Liver (tissue), 9 donors: ENCODE results near the gene MAML3. TPM values are rescaled to one million over a fixed set of nuclear protein-coding genes. Genes with fewer than 3 reads are reported as not detected.

Experiments used
- DNase-seq: peaks from one replicate; pipeline ENCODE4 v3.0.0-alpha.2; 2017; ENCODE audit warnings: low spot score
- H3K27ac ChIP-seq, 2 donors: one replicate each; pipeline ENCODE4 v1.7.0; 2013; ENCODE audit warnings: inconsistent platforms in 2 of 2, low read length in 2 of 2, control low read depth in 1 of 2, low read depth in 1 of 2, mild to moderate bottlenecking in 1 of 2
- H3K27me3 ChIP-seq, 4 donors: one replicate each; pipeline versions ENCODE4 v1.6.1 to v1.7.0; 2013; ENCODE audit warnings: low read length in 3 of 4, inconsistent platforms in 1 of 4, mild to moderate bottlenecking in 1 of 4, moderate library complexity in 1 of 4; ENCODE audit not compliant: control insufficient read depth in 4 of 4, insufficient read depth in 4 of 4
- H3K36me3 ChIP-seq, 4 donors: one replicate each; pipeline versions ENCODE4 v1.6.1 to v1.7.0; 2013; ENCODE audit warnings: low read length in 3 of 4, mild to moderate bottlenecking in 3 of 4, low read depth in 1 of 4, moderate library complexity in 1 of 4; ENCODE audit not compliant: control insufficient read depth in 4 of 4, insufficient read depth in 3 of 4
- H3K4me1 ChIP-seq, 4 donors: one replicate each; pipeline versions ENCODE4 v1.6.1 to v1.7.0; 2013; ENCODE audit warnings: low read length in 3 of 4, mild to moderate bottlenecking in 3 of 4, moderate library complexity in 1 of 4; ENCODE audit not compliant: control insufficient read depth in 4 of 4, insufficient read depth in 4 of 4
- H3K4me3 ChIP-seq, 3 donors: one replicate each; pipeline versions ENCODE4 v1.6.1 to v1.7.0; 2013; ENCODE audit warnings: low read length in 3 of 3, control low read depth in 1 of 3, low read depth in 1 of 3, mild to moderate bottlenecking in 1 of 3
- H3K9ac ChIP-seq, 2 donors: one replicate each; pipeline ENCODE4 v1.7.0; 2013; ENCODE audit warnings: low read length in 2 of 2, mild to moderate bottlenecking in 2 of 2, moderate library complexity in 2 of 2, control low read depth in 1 of 2, low read depth in 1 of 2
- H3K9me3 ChIP-seq, 4 donors: one replicate each; pipeline versions ENCODE4 v1.6.1 to v1.7.0; 2013; ENCODE audit warnings: low read length in 3 of 4; ENCODE audit not compliant: control insufficient read depth in 4 of 4
- EGR1 ChIP-seq, 2 donors: IDR thresholded peaks; 2 replicates each; pipeline ENCODE4 v1.6.1; 2016 to 2018; ENCODE audit warnings: antibody characterized with exemption in 2 of 2, low read depth in 2 of 2
- FOXA1 ChIP-seq: IDR thresholded peaks from 2 replicates; pipeline ENCODE4 v1.6.1; 2016; ENCODE audit warnings: antibody characterized with exemption
- FOXA2 ChIP-seq: IDR thresholded peaks from 2 replicates; pipeline ENCODE4 v1.6.1; 2016; ENCODE audit warnings: antibody characterized with exemption
- GABPA ChIP-seq, 2 donors: IDR thresholded peaks in 1 of 2; conservative IDR thresholded peaks in 1 of 2; 2 replicates each; pipeline ENCODE4 v1.6.1; 2016; ENCODE audit warnings: antibody characterized with exemption in 2 of 2, mild to moderate bottlenecking in 1 of 2, moderate library complexity in 1 of 2
- HNF4A ChIP-seq, 2 donors: conservative IDR thresholded peaks; 2 replicates each; pipeline ENCODE4 v1.6.1; 2016; ENCODE audit warnings: antibody characterized with exemption in 2 of 2, mild to moderate bottlenecking in 2 of 2
- HNF4G ChIP-seq: IDR thresholded peaks from 2 replicates; pipeline ENCODE4 v1.6.1; 2016; ENCODE audit warnings: antibody characterized with exemption
- JUND ChIP-seq, 2 donors: IDR thresholded peaks; 2 replicates each; pipeline ENCODE4 v1.6.1; 2016; ENCODE audit warnings: antibody characterized with exemption in 2 of 2
- NR2F2 ChIP-seq: IDR thresholded peaks from 2 replicates; pipeline ENCODE4 v1.6.1; 2016; ENCODE audit warnings: antibody characterized with exemption
- RAD21 ChIP-seq, 2 donors: IDR thresholded peaks; 2 replicates each; pipeline ENCODE4 v1.6.1; 2016; ENCODE audit warnings: antibody characterized with exemption in 2 of 2, mild to moderate bottlenecking in 2 of 2
- RXRA ChIP-seq, 2 donors: IDR thresholded peaks; 2 replicates each; pipeline ENCODE4 v1.6.1; 2017 to 2018; ENCODE audit warnings: antibody characterized with exemption in 2 of 2, mild to moderate bottlenecking in 1 of 2
- SP1 ChIP-seq: IDR thresholded peaks from 2 replicates; pipeline ENCODE4 v1.6.1; 2018; ENCODE audit warnings: antibody characterized with exemption, mild to moderate bottlenecking
- TAF1 ChIP-seq: conservative IDR thresholded peaks from 2 replicates; pipeline ENCODE4 v1.6.1; 2016; ENCODE audit warnings: antibody characterized with exemption, mild to moderate bottlenecking
- YY1 ChIP-seq: IDR thresholded peaks from 2 replicates; pipeline ENCODE4 v1.6.1; 2016; ENCODE audit warnings: antibody characterized with exemption, mild to moderate bottlenecking
- WGBS: extraction: QIAGEN DNeasy Blood & Tissue Kit; methylation state at CpG from one replicate; pipeline ENCODE4 v1.1.7; 2013; 5-methylcytosine and 5-hydroxymethylcytosine counted together
- polyA plus RNA-seq, 2 donors: library from polyadenylated mRNA; stranded (reverse) in 1 of 2; unstranded in 1 of 2; fragments of 200-250 nt in 1 of 2; fragments of >200 nt in 1 of 2; fragmentation: Nextera tagmentation in 1 of 2; extraction: Ambion mirVana in 1 of 2; gene quantifications; one replicate each; pipeline versions ENCODE4 v1.2.1 to v1.2.3, GENCODE V29; 2013 to 2015
- total RNA-seq, 2 donors: library from RNA; depleted of rRNA; stranded (reverse); fragments of >200 nt; gene quantifications; one replicate each; pipeline ENCODE4 v1.2.3, GENCODE V29; 2014
- TF ChIP-seq, protein P1 (sequence below): IDR thresholded peaks from 2 replicates; pipeline ENCODE4 v1.6.1; 2016; ENCODE audit warnings: antibody characterized with exemption
- TF ChIP-seq, protein P2 (sequence below): IDR thresholded peaks from 2 replicates; pipeline ENCODE4 v1.6.1; 2016; ENCODE audit warnings: antibody characterized with exemption, mild to moderate bottlenecking
- TF ChIP-seq, protein P3 (sequence below): IDR thresholded peaks from 2 replicates; pipeline ENCODE4 v1.6.1; 2016; ENCODE audit warnings: antibody characterized with exemption
- donor health status: healthy.
- donor health status: healthy.
- donor health status: healthy.
- donor health status: healthy.
- donor health status: healthy.

Gene MAML3
- total and polyA plus RNA-seq, 4 donors: 1.3 to 4.3 (median 2.7) TPM

DNA sequence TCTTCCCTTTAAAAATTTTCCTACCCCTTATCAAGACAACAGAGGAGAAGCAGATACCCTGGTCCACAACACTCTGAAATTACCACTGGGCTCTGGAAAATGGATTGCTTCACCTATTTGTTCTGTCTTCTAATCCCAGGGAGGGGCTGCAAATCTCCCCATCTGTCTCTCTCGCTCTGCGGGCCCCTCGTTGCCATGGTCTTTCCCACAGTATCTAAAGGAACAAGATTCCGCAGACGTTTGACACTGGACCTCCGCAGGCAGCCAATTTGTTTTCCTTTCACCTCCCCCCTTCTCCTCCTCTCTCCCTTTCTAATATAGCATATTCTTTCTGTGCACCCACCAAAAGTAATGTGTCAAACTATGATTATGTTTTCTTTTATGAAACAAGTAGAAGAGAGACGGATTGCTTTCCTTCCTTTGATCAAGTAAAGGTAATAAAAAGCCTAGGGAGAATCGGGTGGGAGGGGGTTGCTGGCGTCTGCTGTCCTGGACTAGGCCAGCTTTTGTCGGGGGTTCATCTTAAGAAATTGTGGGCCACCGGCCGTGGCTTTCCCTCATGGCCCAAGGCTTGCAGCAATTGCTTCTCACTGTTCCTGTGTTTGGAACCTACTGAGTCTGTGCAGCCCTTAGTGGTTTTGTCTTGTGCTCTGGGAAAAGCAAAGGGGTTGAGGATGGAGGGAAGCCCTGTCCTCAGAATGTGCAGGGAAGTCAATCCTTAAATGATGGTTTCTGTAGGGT, 407.4 kb downstream of the MAML3 start:
- no peak overlapping the region for H3K9ac ChIP-seq
- no peaks in the 10 kb centered on the region for H3K9me3 ChIP-seq
- 84% methylated on average over 12 of the region's 12 CpGs for WGBS

DNA sequence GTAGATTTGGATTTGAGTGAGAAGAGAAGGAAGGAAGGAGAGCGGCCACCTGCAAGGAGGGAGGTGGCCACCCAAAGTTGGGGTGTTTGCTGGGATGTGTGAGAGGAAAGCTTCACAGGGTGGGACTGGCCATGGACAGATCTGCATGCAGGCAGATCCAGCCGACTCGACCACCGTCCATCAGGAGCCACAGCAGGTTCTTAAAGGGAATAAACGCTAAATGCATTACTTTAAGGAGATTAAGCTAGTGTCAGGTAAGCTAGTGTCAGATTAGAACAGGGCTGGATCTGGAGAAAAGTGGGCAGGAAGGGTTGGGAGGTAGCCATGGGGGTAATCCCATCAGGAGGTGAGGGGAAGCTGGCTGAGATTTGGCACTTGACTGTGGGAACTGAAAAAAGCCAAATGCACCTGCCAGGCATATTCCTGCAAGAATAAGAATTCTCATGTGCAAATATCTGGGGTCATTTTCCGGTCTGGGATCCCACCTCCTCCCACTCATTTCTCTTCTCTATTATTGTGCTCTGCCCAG, 408.8 kb downstream of the MAML3 start:
- Histone ChIP-seq H3K36me3 (no peaks in the 10 kb centered on the region), H3K27ac (no peak overlapping the region), H3K27me3 (no peaks in the 10 kb centered on the region), H3K9me3 (no peaks in the 10 kb centered on the region), H3K4me3 (no peak overlapping the region), H3K9ac (no peak overlapping the region), H3K4me1 (peaks cover 2 to 10% (median 5%) of the 10 kb centered on the region in 4 donors)
- DNase-seq: no peak
- 94% methylated on average over 6 of the region's 6 CpGs for WGBS
- TF ChIP-seq YY1: no peak
- no peak for TF ChIP-seq HNF4G
- TF ChIP-seq RAD21 (IDR thresholded peaks at IDR 0.05): no peak
- no peak for TF ChIP-seq EGR1 (IDR thresholded peaks at IDR 0.05; ENCODE audit: low read depth in 2 of 2)
- TF ChIP-seq, protein P1, sequence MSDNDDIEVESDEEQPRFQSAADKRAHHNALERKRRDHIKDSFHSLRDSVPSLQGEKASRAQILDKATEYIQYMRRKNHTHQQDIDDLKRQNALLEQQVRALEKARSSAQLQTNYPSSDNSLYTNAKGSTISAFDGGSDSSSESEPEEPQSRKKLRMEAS: no peak

More for the DNA sequence above, 407.4 kb downstream of the MAML3 start:
- Histone ChIP-seq H3K4me3 (no peak overlapping the region), H3K36me3 (no peaks in the 10 kb centered on the region), H3K27ac (no peak overlapping the region), H3K4me1 (no peaks in the 10 kb centered on the region), H3K27me3 (no peaks in the 10 kb centered on the region)
- no peak for DNase-seq
- TF ChIP-seq JUND (IDR thresholded peaks at IDR 0.05): no peak
- no peak for TF ChIP-seq NR2F2
- no peak for TF ChIP-seq GABPA (IDR thresholded peaks at IDR 0.05 in 1 of 2, conservative IDR thresholded peaks at IDR 0.05 in 1 of 2)
- TF ChIP-seq, protein P2, sequence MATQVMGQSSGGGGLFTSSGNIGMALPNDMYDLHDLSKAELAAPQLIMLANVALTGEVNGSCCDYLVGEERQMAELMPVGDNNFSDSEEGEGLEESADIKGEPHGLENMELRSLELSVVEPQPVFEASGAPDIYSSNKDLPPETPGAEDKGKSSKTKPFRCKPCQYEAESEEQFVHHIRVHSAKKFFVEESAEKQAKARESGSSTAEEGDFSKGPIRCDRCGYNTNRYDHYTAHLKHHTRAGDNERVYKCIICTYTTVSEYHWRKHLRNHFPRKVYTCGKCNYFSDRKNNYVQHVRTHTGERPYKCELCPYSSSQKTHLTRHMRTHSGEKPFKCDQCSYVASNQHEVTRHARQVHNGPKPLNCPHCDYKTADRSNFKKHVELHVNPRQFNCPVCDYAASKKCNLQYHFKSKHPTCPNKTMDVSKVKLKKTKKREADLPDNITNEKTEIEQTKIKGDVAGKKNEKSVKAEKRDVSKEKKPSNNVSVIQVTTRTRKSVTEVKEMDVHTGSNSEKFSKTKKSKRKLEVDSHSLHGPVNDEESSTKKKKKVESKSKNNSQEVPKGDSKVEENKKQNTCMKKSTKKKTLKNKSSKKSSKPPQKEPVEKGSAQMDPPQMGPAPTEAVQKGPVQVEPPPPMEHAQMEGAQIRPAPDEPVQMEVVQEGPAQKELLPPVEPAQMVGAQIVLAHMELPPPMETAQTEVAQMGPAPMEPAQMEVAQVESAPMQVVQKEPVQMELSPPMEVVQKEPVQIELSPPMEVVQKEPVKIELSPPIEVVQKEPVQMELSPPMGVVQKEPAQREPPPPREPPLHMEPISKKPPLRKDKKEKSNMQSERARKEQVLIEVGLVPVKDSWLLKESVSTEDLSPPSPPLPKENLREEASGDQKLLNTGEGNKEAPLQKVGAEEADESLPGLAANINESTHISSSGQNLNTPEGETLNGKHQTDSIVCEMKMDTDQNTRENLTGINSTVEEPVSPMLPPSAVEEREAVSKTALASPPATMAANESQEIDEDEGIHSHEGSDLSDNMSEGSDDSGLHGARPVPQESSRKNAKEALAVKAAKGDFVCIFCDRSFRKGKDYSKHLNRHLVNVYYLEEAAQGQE: no peak
- TF ChIP-seq RAD21 (IDR thresholded peaks at IDR 0.05): no peak
- no peak for TF ChIP-seq SP1
- TF ChIP-seq, protein P1: no peak
- TF ChIP-seq FOXA2: no peak
- no peak for TF ChIP-seq RXRA (IDR thresholded peaks at IDR 0.05)
- TF ChIP-seq HNF4G: no peak
- TF ChIP-seq HNF4A (conservative IDR thresholded peaks at IDR 0.05): no peak

DNA sequence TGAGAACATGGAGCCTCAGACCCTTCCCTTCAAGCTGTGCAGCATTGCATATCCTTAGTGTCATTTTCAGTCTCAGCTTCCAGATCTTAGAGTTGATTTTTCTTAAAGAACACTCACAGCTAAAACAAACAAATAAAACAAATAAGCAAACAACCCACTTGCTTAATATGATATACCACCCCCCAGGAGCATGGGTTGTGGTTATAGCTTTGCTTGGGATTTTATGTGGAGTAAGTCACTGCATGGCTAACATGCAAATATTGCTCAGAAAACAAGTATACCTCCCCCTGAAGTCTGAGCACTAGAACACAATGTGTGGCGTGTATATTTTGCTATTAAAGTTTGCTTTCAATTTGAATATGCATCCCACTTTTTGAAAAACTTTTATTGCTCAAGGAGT, 409.8 kb downstream of the MAML3 start:
- no peak for DNase-seq
- 96% methylated on average over 1 of the region's 1 CpG for WGBS
- Histone ChIP-seq H3K36me3 (no peaks in the 10 kb centered on the region), H3K27ac (no peak overlapping the region), H3K4me1 (peaks cover 6 to 15% (median 7%) of the 10 kb centered on the region in 4 donors), H3K4me3 (no peak overlapping the region), H3K27me3 (no peaks in the 10 kb centered on the region), H3K9ac (no peak overlapping the region), H3K9me3 (no peaks in the 10 kb centered on the region)
- TF ChIP-seq EGR1 (IDR thresholded peaks at IDR 0.05; ENCODE audit: low read depth in 2 of 2) (no peak), RXRA (IDR thresholded peaks at IDR 0.05) (no peak), HNF4G (no peak), YY1 (no peak), HNF4A (conservative IDR thresholded peaks at IDR 0.05) (no peak), RAD21 (IDR thresholded peaks at IDR 0.05) (no peak), SP1 (no peak), JUND (IDR thresholded peaks at IDR 0.05) (no peak), TAF1 (no peak), GABPA (IDR thresholded peaks at IDR 0.05 in 1 of 2, conservative IDR thresholded peaks at IDR 0.05 in 1 of 2) (no peak), NR2F2 (no peak), FOXA1 (no peak)
- TF ChIP-seq, protein P3, sequence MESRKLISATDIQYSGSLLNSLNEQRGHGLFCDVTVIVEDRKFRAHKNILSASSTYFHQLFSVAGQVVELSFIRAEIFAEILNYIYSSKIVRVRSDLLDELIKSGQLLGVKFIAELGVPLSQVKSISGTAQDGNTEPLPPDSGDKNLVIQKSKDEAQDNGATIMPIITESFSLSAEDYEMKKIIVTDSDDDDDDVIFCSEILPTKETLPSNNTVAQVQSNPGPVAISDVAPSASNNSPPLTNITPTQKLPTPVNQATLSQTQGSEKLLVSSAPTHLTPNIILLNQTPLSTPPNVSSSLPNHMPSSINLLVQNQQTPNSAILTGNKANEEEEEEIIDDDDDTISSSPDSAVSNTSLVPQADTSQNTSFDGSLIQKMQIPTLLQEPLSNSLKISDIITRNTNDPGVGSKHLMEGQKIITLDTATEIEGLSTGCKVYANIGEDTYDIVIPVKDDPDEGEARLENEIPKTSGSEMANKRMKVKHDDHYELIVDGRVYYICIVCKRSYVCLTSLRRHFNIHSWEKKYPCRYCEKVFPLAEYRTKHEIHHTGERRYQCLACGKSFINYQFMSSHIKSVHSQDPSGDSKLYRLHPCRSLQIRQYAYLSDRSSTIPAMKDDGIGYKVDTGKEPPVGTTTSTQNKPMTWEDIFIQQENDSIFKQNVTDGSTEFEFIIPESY: no peak
- TF ChIP-seq, protein P2: no peak
- TF ChIP-seq, protein P1: no peak
